T1000 (cell line): ENCODE data around the gene SLC25A38.

Source experiments
- DNase-seq: peaks from one replicate; lab custom pipeline; 2025; ENCODE audit warnings: mixed read lengths; lab: John Stamatoyannopoulos, UW

Gene SLC25A38

GRCh38 chr3:39433642-39434041, 50.5 kb downstream of the SLC25A38 start:
- no peak for DNase-seq

GRCh38 chr3:39434574-39434973, 51.4 kb downstream of the SLC25A38 start:
- DNase-seq = peak; percentile 71

- no peak for DNase-seq
These were observed 52.0 kb downstream of the SLC25A38 start for GRCh38 chr3:39435006-39435748.

DNA sequence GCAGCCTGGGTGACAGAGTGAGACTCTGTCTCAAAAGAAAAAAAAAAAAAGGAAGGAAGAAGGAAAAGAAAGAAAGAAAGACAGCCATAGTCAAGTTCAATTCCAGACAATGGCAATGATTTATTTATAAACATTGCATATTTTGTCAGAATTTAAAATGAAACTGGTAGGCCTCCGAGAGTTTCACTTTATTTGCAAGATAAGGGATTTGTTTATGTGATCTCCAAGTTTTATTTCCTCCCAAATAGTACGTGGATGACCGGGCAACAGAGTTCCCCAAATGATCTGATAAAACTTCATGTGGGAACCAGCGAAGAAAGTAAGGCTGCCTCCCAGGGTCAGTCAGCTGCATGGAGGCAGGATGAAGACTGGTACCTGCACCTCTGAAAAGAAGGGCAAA, 55.7 kb downstream of the SLC25A38 start:
- DNase-seq = no peak

GRCh38 chr3:39440316-39440715, 57.1 kb downstream of the SLC25A38 start:
- DNase-seq = no peak

- no peak for DNase-seq
These were observed 60.4 kb downstream of the SLC25A38 start for GRCh38 chr3:39443530-39443929.

DNA sequence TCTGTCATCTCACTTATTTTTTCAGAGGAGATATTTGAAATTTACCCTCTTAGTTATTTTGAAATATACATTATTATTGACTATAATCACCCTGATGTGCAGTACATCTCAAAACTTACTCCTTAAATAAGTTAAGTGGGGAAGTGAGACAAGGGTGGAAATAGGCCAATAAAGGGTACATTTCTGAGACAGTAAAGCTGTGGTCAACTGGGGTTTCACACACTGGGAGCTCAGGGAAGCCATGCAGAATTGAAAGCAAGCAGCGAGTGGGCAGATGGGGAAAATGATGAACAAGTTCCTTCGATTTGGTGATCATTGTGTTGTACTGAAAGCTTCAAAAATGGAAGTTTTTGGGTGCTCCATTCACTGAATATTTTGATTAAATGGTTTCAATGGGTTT, 62.8 kb downstream of the SLC25A38 start:
- DNase-seq = no peak

- DNase-seq = no peak
These were observed 63.3 kb downstream of the SLC25A38 start for GRCh38 chr3:39446444-39446843.
